Measurements from ENCODE around the gene GPR27.

GPR27 gene

GRCh38 chr3:71754610-71755253, 1.1 kb downstream of the GPR27 start:
- Mint-ChIP-seq H3K36me3 (ENCODE audit: low read depth) (no peaks in the 10 kb centered on the region), H3K27me3 (ENCODE audit: low read depth) (peaks cover 71% of the 10 kb centered on the region), H3K27ac (no peak overlapping the region), H3K4me3 (peak overlapping the region; percentile 79), H3K4me1 (ENCODE audit: low read depth) (peaks cover 2% of the 10 kb centered on the region), H3K9me3 (no peaks in the 10 kb centered on the region)
- no peak for DNase-seq (ENCODE audit: low spot score)

GRCh38 chr3:71758091-71758490, 4.4 kb downstream of the GPR27 start:
- Mint-ChIP-seq H3K27ac (no peak overlapping the region), H3K27me3 (ENCODE audit: low read depth) (peaks cover 54% of the 10 kb centered on the region), H3K36me3 (ENCODE audit: low read depth) (no peaks in the 10 kb centered on the region), H3K4me1 (ENCODE audit: low read depth) (peaks cover 2% of the 10 kb centered on the region), H3K4me3 (no peak overlapping the region), H3K9me3 (no peaks in the 10 kb centered on the region)
- DNase-seq (ENCODE audit: low spot score) = no peak

- DNase-seq (ENCODE audit: low spot score) = no peak
- no peak overlapping the region for H3K27ac Mint-ChIP-seq
- H3K9me3 Mint-ChIP-seq = no peaks in the 10 kb centered on the region
- no peaks in the 10 kb centered on the region for H3K36me3 Mint-ChIP-seq (ENCODE audit: low read depth)
- peaks cover 57% of the 10 kb centered on the region for H3K27me3 Mint-ChIP-seq (ENCODE audit: low read depth)
- no peak overlapping the region for H3K4me3 Mint-ChIP-seq
- H3K4me1 Mint-ChIP-seq (ENCODE audit: low read depth) = peaks cover 2% of the 10 kb centered on the region
Observed at GRCh38 chr3:71759401-71759800, 5.7 kb downstream of the GPR27 start.

GRCh38 chr3:71760140-71760539, 6.5 kb downstream of the GPR27 start:
- Mint-ChIP-seq H3K27me3 (ENCODE audit: low read depth) (peaks cover 53% of the 10 kb centered on the region), H3K27ac (no peak overlapping the region), H3K36me3 (ENCODE audit: low read depth) (no peaks in the 10 kb centered on the region), H3K9me3 (no peaks in the 10 kb centered on the region), H3K4me1 (ENCODE audit: low read depth) (peaks cover 1% of the 10 kb centered on the region), H3K4me3 (no peak overlapping the region)
- DNase-seq (ENCODE audit: low spot score) = no peak

GRCh38 chr3:71763426-71763825, 9.8 kb downstream of the GPR27 start:
- H3K27me3 Mint-ChIP-seq (ENCODE audit: low read depth) = peaks cover 36% of the 10 kb centered on the region
- H3K4me1 Mint-ChIP-seq (ENCODE audit: low read depth) = no peaks in the 10 kb centered on the region
- no peak overlapping the region for H3K4me3 Mint-ChIP-seq
- DNase-seq (ENCODE audit: low spot score) = no peak
- no peaks in the 10 kb centered on the region for H3K9me3 Mint-ChIP-seq
- no peak overlapping the region for H3K27ac Mint-ChIP-seq
- no peaks in the 10 kb centered on the region for H3K36me3 Mint-ChIP-seq (ENCODE audit: low read depth)

- no peak for DNase-seq (ENCODE audit: low spot score)
- H3K36me3 Mint-ChIP-seq (ENCODE audit: low read depth) = no peaks in the 10 kb centered on the region
- no peak overlapping the region for H3K4me3 Mint-ChIP-seq
- H3K9me3 Mint-ChIP-seq = no peaks in the 10 kb centered on the region
- no peaks in the 10 kb centered on the region for H3K4me1 Mint-ChIP-seq (ENCODE audit: low read depth)
- peaks cover 28% of the 10 kb centered on the region for H3K27me3 Mint-ChIP-seq (ENCODE audit: low read depth)
- no peak overlapping the region for H3K27ac Mint-ChIP-seq
Observed at GRCh38 chr3:71771126-71771525, 17.5 kb downstream of the GPR27 start.

GRCh38 chr3:71771884-71772283, 18.2 kb downstream of the GPR27 start:
- Mint-ChIP-seq H3K27me3 (ENCODE audit: low read depth) (peaks cover 26% of the 10 kb centered on the region), H3K36me3 (ENCODE audit: low read depth) (no peaks in the 10 kb centered on the region), H3K4me3 (no peak overlapping the region), H3K9me3 (no peaks in the 10 kb centered on the region), H3K4me1 (ENCODE audit: low read depth) (peaks cover 3% of the 10 kb centered on the region), H3K27ac (no peak overlapping the region)
- no peak for DNase-seq (ENCODE audit: low spot score)

GRCh38 chr3:71776538-71776937, 22.9 kb downstream of the GPR27 start:
- Mint-ChIP-seq H3K27me3 (ENCODE audit: low read depth) (peaks cover 27% of the 10 kb centered on the region), H3K36me3 (ENCODE audit: low read depth) (no peaks in the 10 kb centered on the region), H3K9me3 (no peaks in the 10 kb centered on the region), H3K4me3 (no peak overlapping the region), H3K27ac (no peak overlapping the region), H3K4me1 (ENCODE audit: low read depth) (peaks cover 19% of the 10 kb centered on the region)
- DNase-seq (ENCODE audit: low spot score) = no peak

GRCh38 chr3:71778353-71778752, 24.7 kb downstream of the GPR27 start:
- Mint-ChIP-seq H3K4me1 (ENCODE audit: low read depth) (peaks cover 19% of the 10 kb centered on the region), H3K4me3 (no peak overlapping the region), H3K27me3 (ENCODE audit: low read depth) (peaks cover 38% of the 10 kb centered on the region), H3K9me3 (no peaks in the 10 kb centered on the region), H3K27ac (no peak overlapping the region), H3K36me3 (ENCODE audit: low read depth) (no peaks in the 10 kb centered on the region)
- DNase-seq (ENCODE audit: low spot score) = no peak

- Mint-ChIP-seq H3K9me3 (no peaks in the 10 kb centered on the region), H3K4me1 (ENCODE audit: low read depth) (peaks cover 23% of the 10 kb centered on the region), H3K36me3 (ENCODE audit: low read depth) (no peaks in the 10 kb centered on the region), H3K4me3 (no peak overlapping the region), H3K27me3 (ENCODE audit: low read depth) (peaks cover 46% of the 10 kb centered on the region), H3K27ac (no peak overlapping the region)
- no peak for DNase-seq (ENCODE audit: low spot score)
Observed at GRCh38 chr3:71779674-71780377, 26.2 kb downstream of the GPR27 start.

- H3K27me3 Mint-ChIP-seq (ENCODE audit: low read depth) = peaks cover 46% of the 10 kb centered on the region
- H3K9me3 Mint-ChIP-seq = no peaks in the 10 kb centered on the region
- no peaks in the 10 kb centered on the region for H3K36me3 Mint-ChIP-seq (ENCODE audit: low read depth)
- no peak overlapping the region for H3K27ac Mint-ChIP-seq
- peaks cover 25% of the 10 kb centered on the region for H3K4me1 Mint-ChIP-seq (ENCODE audit: low read depth)
- no peak for DNase-seq (ENCODE audit: low spot score)
- H3K4me3 Mint-ChIP-seq = no peak overlapping the region
Observed at GRCh38 chr3:71780430-71780829, 26.8 kb downstream of the GPR27 start.

- peaks cover 28% of the 10 kb centered on the region for H3K4me1 Mint-ChIP-seq (ENCODE audit: low read depth)
- no peaks in the 10 kb centered on the region for H3K9me3 Mint-ChIP-seq
- H3K27ac Mint-ChIP-seq = no peak overlapping the region
- H3K36me3 Mint-ChIP-seq (ENCODE audit: low read depth) = no peaks in the 10 kb centered on the region
- H3K4me3 Mint-ChIP-seq = no peak overlapping the region
- no peak for DNase-seq (ENCODE audit: low spot score)
- H3K27me3 Mint-ChIP-seq (ENCODE audit: low read depth) = peaks cover 71% of the 10 kb centered on the region
Observed at GRCh38 chr3:71783152-71783551, 29.5 kb downstream of the GPR27 start.

- Mint-ChIP-seq H3K27ac (no peak overlapping the region), H3K4me3 (peak overlapping the region; percentile 76), H3K27me3 (ENCODE audit: low read depth) (peaks cover 74% of the 10 kb centered on the region), H3K36me3 (ENCODE audit: low read depth) (no peaks in the 10 kb centered on the region), H3K9me3 (no peaks in the 10 kb centered on the region), H3K4me1 (ENCODE audit: low read depth) (peaks cover 24% of the 10 kb centered on the region)
- no peak for DNase-seq (ENCODE audit: low spot score)
Observed at GRCh38 chr3:71784201-71784913, 30.7 kb downstream of the GPR27 start.

GRCh38 chr3:71784914-71785531, 31.4 kb downstream of the GPR27 start, which contains the start of gene PROK2:
Gene PROK2, minus strand, starts transcription at chr3:71785148. Its CDS starts 96 bp downstream, at chr3:71785052.
- Mint-ChIP-seq H3K36me3 (ENCODE audit: low read depth) (no peaks in the 10 kb centered on the region), H3K27me3 (ENCODE audit: low read depth) (peaks cover 69% of the 10 kb centered on the region), H3K27ac (peak within 1 kb of the TSS; percentile 20), H3K4me1 (ENCODE audit: low read depth) (peaks cover 17% of the 10 kb centered on the region), H3K9me3 (no peaks in the 10 kb centered on the region), H3K4me3 (peak within 1 kb of the TSS; percentile 76)
- peak; percentile 18 for DNase-seq (ENCODE audit: low spot score)

Data from T-helper 2 cell treated with Interferon-gamma antibody and Interleukin-4, amounts not matched to agents 5 μg/mL and 100 μg/mL, for 36 hours (primary cell).